Measurements from ENCODE around the gene MYO18B. TPM values are rescaled to one million over a fixed set of nuclear protein-coding genes. Genes with fewer than 3 reads are reported as not detected.
"Not testable (repeated sequence)": the region's sequence is repeated elsewhere in the genome, so short reads cannot be mapped to it uniquely, and the experiment has no call there.

Gene MYO18B
- total and polyA plus RNA-seq, 7 experiments from 2014 or later = 0.22 to 0.97 (median 0.42) TPM; not detected in 2

DNA sequence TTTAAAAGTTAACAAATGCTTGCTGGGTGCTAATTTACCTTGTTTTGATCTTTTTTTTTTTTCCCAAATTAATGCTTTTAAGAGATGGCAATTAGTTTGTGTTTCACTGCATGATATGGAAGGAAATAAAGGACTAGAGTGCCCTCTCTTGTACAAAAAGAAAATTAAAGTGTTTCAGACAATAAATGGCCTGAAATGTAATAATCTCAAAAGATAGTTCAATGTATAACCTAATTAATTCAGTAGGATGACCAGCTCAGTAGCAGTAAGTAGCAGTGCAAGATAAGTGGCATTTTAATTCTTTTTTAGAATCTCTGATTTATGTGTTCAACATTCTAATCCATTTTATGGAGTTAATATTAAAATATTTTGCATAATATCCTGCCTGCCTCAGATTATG, 39.9 kb upstream of the MYO18B start:
- no peaks in the 10 kb centered on the region for H3K27me3 ChIP-seq (ENCODE audit: control insufficient read depth in 2 of 2, insufficient read depth in 2 of 2, low read length in 2 of 2)
- ChIA-PET CTCF (interaction anchor here (1.7 to 2.1 kb wide), 2 partner anchors 239 to 255 kb away, joined by 3 to 15 read pairs; no protein-coding TSS in a partner anchor), POLR2A (no interaction called here)
- Mint-ChIP-seq H3K4me1 (peaks cover 0 to 64% (median 0%) of the 10 kb centered on the region in 7 donors), H3K4me3 (peak overlapping the region in 1 of 10 donors; percentile 79), H3K27me3 (no peaks in the 10 kb centered on the region), H3K27ac (peak overlapping the region in 1 of 9 donors; percentile 94), H3K9me3 (no peaks in the 10 kb centered on the region), H3K36me3 (peaks cover 0 to 35% (median 5%) of the 10 kb centered on the region in 5 donors)
- no peaks in the 10 kb centered on the region for H3K4me1 ChIP-seq (ENCODE audit: control insufficient read depth in 2 of 2, insufficient read depth in 2 of 2, low read length in 2 of 2)
- H3K36me3 ChIP-seq (ENCODE audit: control insufficient read depth in 2 of 3, insufficient read depth in 3 of 3, low read length in 3 of 3) = no peaks in the 10 kb centered on the region
- ATAC-seq = no peak
- peak in 1 of 9 donors; percentile 18 for DNase-seq
- H3K4me3 ChIP-seq (ENCODE audit: low read length) = no peak overlapping the region
- no peaks in the 10 kb centered on the region for H3K9me3 ChIP-seq (ENCODE audit: control insufficient read depth in 2 of 3, low read length in 3 of 3)
- H3K27ac ChIP-seq (ENCODE audit: low read depth, low read length) = no peak overlapping the region
- intact Hi-C loops (cut with micrococcal nuclease) = loop anchor here (1.0 to 5.0 kb wide), 8 partner anchors 35 to 255 kb away; no protein-coding TSS in a partner anchor

DNA sequence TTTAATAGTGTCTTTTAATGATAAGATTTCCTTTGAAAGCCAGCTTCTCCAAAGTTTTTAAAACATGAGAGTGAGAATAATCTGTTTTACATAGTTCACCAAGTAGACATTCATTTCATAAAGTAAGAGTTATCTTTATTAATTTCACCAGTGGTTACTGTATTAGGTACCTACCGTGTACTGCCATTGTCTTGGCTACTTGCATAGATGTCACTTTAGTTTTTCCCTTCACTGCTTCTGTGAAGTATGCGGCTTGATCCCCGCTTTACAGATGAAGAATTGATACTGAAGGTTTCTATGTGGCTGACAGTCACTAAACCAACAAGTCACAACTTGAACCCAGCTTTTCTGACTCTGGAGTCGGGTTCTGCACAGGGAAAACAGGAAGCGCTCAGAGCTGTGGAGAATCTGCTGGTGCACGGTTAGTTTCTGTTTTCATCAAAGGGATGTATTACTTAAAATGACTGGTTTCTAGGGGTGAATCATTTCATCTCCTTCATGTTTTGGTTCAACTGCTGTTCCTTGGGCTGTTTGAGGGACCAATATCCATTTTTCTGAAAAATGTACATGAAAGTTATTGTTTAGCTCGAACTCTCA, 39.3 kb upstream of the MYO18B start:
- Mint-ChIP-seq H3K27ac (peak overlapping the region in 1 of 9 donors; percentile 94), H3K27me3 (no peaks in the 10 kb centered on the region), H3K36me3 (peaks cover 0 to 36% (median 5%) of the 10 kb centered on the region in 5 donors), H3K4me3 (peak overlapping the region in 2 of 10 donors; percentile 44 to 92), H3K9me3 (no peaks in the 10 kb centered on the region), H3K4me1 (peaks cover 0 to 66% (median 0%) of the 10 kb centered on the region in 7 donors)
- no peak overlapping the region for H3K27ac ChIP-seq (ENCODE audit: low read depth, low read length)
- no peaks in the 10 kb centered on the region for H3K36me3 ChIP-seq (ENCODE audit: control insufficient read depth in 2 of 3, insufficient read depth in 3 of 3, low read length in 3 of 3)
- H3K4me3 ChIP-seq (ENCODE audit: low read length) = no peak overlapping the region
- ChIA-PET POLR2A (no interaction called here), CTCF (interaction anchor here (1.7 to 2.1 kb wide), 2 partner anchors 240 to 255 kb away, joined by 3 to 15 read pairs; no protein-coding TSS in a partner anchor)
- intact Hi-C loops (cut with micrococcal nuclease) = loop anchor here (1.0 to 5.0 kb wide), 8 partner anchors 34 to 255 kb away; no protein-coding TSS in a partner anchor
- H3K27me3 ChIP-seq (ENCODE audit: control insufficient read depth in 2 of 2, insufficient read depth in 2 of 2, low read length in 2 of 2) = no peaks in the 10 kb centered on the region
- H3K4me1 ChIP-seq (ENCODE audit: control insufficient read depth in 2 of 2, insufficient read depth in 2 of 2, low read length in 2 of 2) = no peaks in the 10 kb centered on the region
- DNase-seq (peak in 1 of 9 donors; percentile 52), ATAC-seq (no peak)
- no peaks in the 10 kb centered on the region for H3K9me3 ChIP-seq (ENCODE audit: control insufficient read depth in 2 of 3, low read length in 3 of 3)

GRCh38 chr22:25704701-25705100, 37.3 kb upstream of the MYO18B start:
- Histone ChIP-seq H3K4me1 (ENCODE audit: control insufficient read depth in 2 of 2, insufficient read depth in 2 of 2, low read length in 2 of 2) (no peaks in the 10 kb centered on the region), H3K27me3 (ENCODE audit: control insufficient read depth in 2 of 2, insufficient read depth in 2 of 2, low read length in 2 of 2) (no peaks in the 10 kb centered on the region), H3K27ac (ENCODE audit: low read depth, low read length) (no peak overlapping the region), H3K9me3 (ENCODE audit: control insufficient read depth in 2 of 3, low read length in 3 of 3) (no peaks in the 10 kb centered on the region), H3K4me3 (ENCODE audit: low read length) (no peak overlapping the region), H3K36me3 (ENCODE audit: control insufficient read depth in 2 of 3, insufficient read depth in 3 of 3, low read length in 3 of 3) (no peaks in the 10 kb centered on the region)
- H3K27ac Mint-ChIP-seq = peak overlapping the region in 1 of 9 donors; percentile 41
- ChIA-PET CTCF (interaction anchor here (0.9 kb wide), 1 partner anchor 242 kb away, joined by 3 read pairs; no protein-coding TSS in a partner anchor), POLR2A (no interaction called here)
- no peaks in the 10 kb centered on the region for H3K9me3 Mint-ChIP-seq
- H3K4me3 Mint-ChIP-seq = no peak overlapping the region
- DNase-seq (no peak), ATAC-seq (no peak)
- peaks cover 0 to 73% (median 1%) of the 10 kb centered on the region in 7 donors for H3K4me1 Mint-ChIP-seq
- no peaks in the 10 kb centered on the region for H3K27me3 Mint-ChIP-seq
- peaks cover 0 to 41% (median 7%) of the 10 kb centered on the region in 5 donors for H3K36me3 Mint-ChIP-seq
- intact Hi-C loops (cut with micrococcal nuclease) = loop anchor here in 1 of 2 donors (5.0 kb wide), 2 partner anchors 162 to 257 kb away; no protein-coding TSS in a partner anchor

GRCh38 chr22:25706197-25706596, 35.8 kb upstream of the MYO18B start:
- Mint-ChIP-seq H3K4me1 (peaks cover 0 to 75% (median 5%) of the 10 kb centered on the region in 7 donors), H3K27me3 (no peaks in the 10 kb centered on the region), H3K4me3 (no peak overlapping the region), H3K36me3 (peaks cover 0 to 40% (median 12%) of the 10 kb centered on the region in 5 donors), H3K9me3 (no peaks in the 10 kb centered on the region), H3K27ac (no peak overlapping the region)
- no peak for ATAC-seq
- Histone ChIP-seq H3K4me1 (ENCODE audit: control insufficient read depth in 2 of 2, insufficient read depth in 2 of 2, low read length in 2 of 2) (no peaks in the 10 kb centered on the region), H3K4me3 (ENCODE audit: low read length) (no peak overlapping the region), H3K27me3 (ENCODE audit: control insufficient read depth in 2 of 2, insufficient read depth in 2 of 2, low read length in 2 of 2) (no peaks in the 10 kb centered on the region), H3K9me3 (ENCODE audit: control insufficient read depth in 2 of 3, low read length in 3 of 3) (no peaks in the 10 kb centered on the region), H3K36me3 (ENCODE audit: control insufficient read depth in 2 of 3, insufficient read depth in 3 of 3, low read length in 3 of 3) (no peaks in the 10 kb centered on the region), H3K27ac (ENCODE audit: low read depth, low read length) (no peak overlapping the region)
- ChIA-PET CTCF (interaction anchor here (0.9 kb wide), 1 partner anchor 106 kb away, joined by 6 read pairs; no protein-coding TSS in a partner anchor), POLR2A (no interaction called here)
- intact Hi-C loops (cut with micrococcal nuclease) = no loop called here
- DNase-seq = no peak

- H3K27ac ChIP-seq (ENCODE audit: low read depth, low read length); H3K36me3 ChIP-seq (ENCODE audit: control insufficient read depth in 2 of 3, insufficient read depth in 3 of 3, low read length in 3 of 3); H3K4me3 ChIP-seq (ENCODE audit: low read length); H3K27me3 Mint-ChIP-seq; H3K9me3 ChIP-seq (ENCODE audit: control insufficient read depth in 2 of 3, low read length in 3 of 3); H3K4me1 ChIP-seq (ENCODE audit: control insufficient read depth in 2 of 2, insufficient read depth in 2 of 2, low read length in 2 of 2); POLR2A ChIA-PET; H3K27me3 ChIP-seq (ENCODE audit: control insufficient read depth in 2 of 2, insufficient read depth in 2 of 2, low read length in 2 of 2); CTCF ChIA-PET; DNase-seq; intact Hi-C loops (cut with micrococcal nuclease); H3K9me3 Mint-ChIP-seq; ATAC-seq: not testable (repeated sequence)
- H3K4me1 Mint-ChIP-seq = peaks cover 0 to 68% (median 5%) of the 10 kb centered on the region in 7 donors
- H3K27ac Mint-ChIP-seq = peak overlapping the region in 2 of 9 donors; percentile 11 to 84
- peaks cover 0 to 46% (median 16%) of the 10 kb centered on the region in 5 donors for H3K36me3 Mint-ChIP-seq
- H3K4me3 Mint-ChIP-seq = peak overlapping the region in 1 of 10 donors; percentile 43
Observed at GRCh38 chr22:25708430-25708829, 33.6 kb upstream of the MYO18B start.

DNA sequence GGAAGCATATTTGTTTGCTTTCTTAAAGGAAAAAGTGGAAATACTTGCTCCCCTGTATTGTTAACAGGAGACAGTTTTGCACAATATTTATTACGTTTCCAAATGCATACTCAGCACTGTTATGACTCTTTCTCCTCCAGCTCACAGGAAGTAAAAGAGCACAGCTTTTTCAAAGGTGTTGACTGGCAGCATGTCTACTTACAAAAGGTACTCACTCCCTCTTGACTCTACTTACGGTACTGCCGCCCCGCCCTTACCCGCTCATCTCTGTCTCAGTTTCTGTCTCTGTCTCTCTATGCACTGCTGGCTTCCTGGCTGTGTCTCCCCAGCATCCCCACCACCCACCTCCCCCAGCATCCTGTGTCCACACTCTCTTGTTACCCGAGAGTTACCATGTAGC, 32.2 kb upstream of the MYO18B start:
- Mint-ChIP-seq H3K27ac (peak overlapping the region in 7 of 9 donors; percentile 2 to 92 (median 23)), H3K9me3 (no peaks in the 10 kb centered on the region), H3K4me3 (peak overlapping the region in 1 of 10 donors; percentile 69), H3K4me1 (peaks cover 0 to 56% (median 5%) of the 10 kb centered on the region in 7 donors), H3K27me3 (no peaks in the 10 kb centered on the region), H3K36me3 (peaks cover 0 to 49% (median 19%) of the 10 kb centered on the region in 5 donors)
- ATAC-seq = peak; percentile 22
- H3K9me3 ChIP-seq (ENCODE audit: control insufficient read depth in 2 of 3, low read length in 3 of 3) = no peaks in the 10 kb centered on the region
- H3K4me3 ChIP-seq (ENCODE audit: low read length) = no peak overlapping the region
- CTCF ChIA-PET = no interaction called here
- no peaks in the 10 kb centered on the region for H3K36me3 ChIP-seq (ENCODE audit: control insufficient read depth in 2 of 3, insufficient read depth in 3 of 3, low read length in 3 of 3)
- intact Hi-C loops (cut with micrococcal nuclease) = loop anchor here in 1 of 2 donors (2.0 kb wide), 1 partner anchor 27 kb away; no protein-coding TSS in a partner anchor
- no peaks in the 10 kb centered on the region for H3K4me1 ChIP-seq (ENCODE audit: control insufficient read depth in 2 of 2, insufficient read depth in 2 of 2, low read length in 2 of 2)
- DNase-seq = peak in 3 of 9 donors; percentile 4 to 36 (median 16)
- no peak overlapping the region for H3K27ac ChIP-seq (ENCODE audit: low read depth, low read length)
- POLR2A ChIA-PET = no interaction called here
- H3K27me3 ChIP-seq (ENCODE audit: control insufficient read depth in 2 of 2, insufficient read depth in 2 of 2, low read length in 2 of 2) = no peaks in the 10 kb centered on the region
